D721Med (cell line): Measurements from ENCODE around the gene PLPP1.
"Not testable (repeated sequence)": the region's sequence is repeated elsewhere in the genome, so short reads cannot be mapped to it uniquely, and the experiment has no call there.

Experiments
- DNase-seq: peaks from one replicate; pipeline ENCODE4 v3.0.0; 2011; ENCODE audit warnings: low spot score; ENCODE audit not compliant: insufficient read length
- FAIRE-seq: peaks from 2 replicates; lab custom pipeline; 2011; peaks lifted over from hg19 to GRCh38; lab: Jason Lieb, UNC
- CTCF ChIP-seq: IDR thresholded peaks from 2 replicates; pipeline ENCODE4 v1.5.1; 2012; ENCODE audit warnings: mild to moderate bottlenecking, control low read depth; ENCODE audit not compliant: insufficient read depth; ENCODE audit errors: missing control alignments

PLPP1 gene

DNA sequence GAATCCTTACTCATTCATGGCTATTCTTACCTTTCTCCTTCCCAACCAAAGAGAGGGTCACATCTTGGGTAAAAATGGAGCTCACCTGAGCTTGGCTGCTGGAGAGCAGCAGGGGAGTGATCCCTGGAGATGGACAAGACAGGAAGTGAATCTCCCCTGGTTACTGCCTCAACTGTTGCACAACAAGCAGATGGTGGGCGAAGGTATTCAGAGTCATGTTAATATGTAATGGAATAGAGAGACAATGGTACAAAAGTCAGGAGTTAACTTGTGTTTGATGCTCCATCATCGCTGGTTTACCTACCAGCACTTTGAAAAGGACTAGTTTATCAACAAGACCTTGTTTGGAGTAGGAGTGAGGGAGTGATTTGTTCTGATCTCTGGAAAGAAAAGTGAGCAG lies 13.0 kb upstream of the PLPP1 start:
- TF ChIP-seq CTCF, result no peak
- DNase-seq (no peak), FAIRE-seq (no peak)

DNA sequence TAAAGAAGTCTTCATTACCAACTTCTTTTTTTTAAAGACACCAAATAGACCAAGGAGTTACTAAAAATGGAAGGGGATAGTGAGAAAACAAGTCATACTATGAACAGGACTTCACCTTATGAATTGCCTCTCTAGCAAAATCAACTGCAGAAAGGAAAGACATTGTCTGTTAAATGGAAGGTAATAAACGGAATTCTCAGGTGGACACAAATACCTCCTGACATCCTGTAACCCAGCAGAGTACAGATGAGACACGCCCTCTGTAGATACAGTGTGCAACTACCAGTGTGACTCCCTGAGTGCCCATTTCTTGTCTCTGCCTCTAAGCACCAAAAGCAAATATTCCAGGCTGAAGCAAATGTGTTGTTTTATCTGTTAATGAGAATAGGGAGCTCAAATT lies 12.2 kb upstream of the PLPP1 start:
- FAIRE-seq (no peak), DNase-seq (no peak)
- TF ChIP-seq CTCF, result no peak

DNA sequence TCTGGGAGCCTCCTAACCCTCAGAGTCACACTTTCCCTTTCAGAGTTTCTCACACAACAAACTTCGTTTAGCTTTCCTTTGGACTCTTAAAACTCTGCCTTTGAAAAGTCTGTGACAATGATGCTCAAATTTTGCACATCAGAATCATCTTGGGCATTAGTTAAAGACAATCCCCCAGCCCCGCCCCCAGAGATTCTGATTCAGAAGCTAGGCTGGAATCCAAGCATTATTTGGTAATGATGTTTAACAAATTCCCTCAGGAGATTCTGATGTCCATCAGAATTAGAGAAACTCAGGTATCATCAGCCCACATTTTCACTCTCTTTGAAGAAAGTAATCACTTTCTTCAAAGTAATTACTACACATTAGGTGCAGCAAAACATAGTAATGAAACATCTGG lies 9.6 kb upstream of the PLPP1 start:
- no peak for DNase-seq
- no peak for TF ChIP-seq CTCF
- FAIRE-seq, result no peak

GRCh38 chr5:55541056-55541635 lies 6.4 kb upstream of the PLPP1 start:
- DNase-seq (no peak), FAIRE-seq (no peak)
- no peak for TF ChIP-seq CTCF

DNA sequence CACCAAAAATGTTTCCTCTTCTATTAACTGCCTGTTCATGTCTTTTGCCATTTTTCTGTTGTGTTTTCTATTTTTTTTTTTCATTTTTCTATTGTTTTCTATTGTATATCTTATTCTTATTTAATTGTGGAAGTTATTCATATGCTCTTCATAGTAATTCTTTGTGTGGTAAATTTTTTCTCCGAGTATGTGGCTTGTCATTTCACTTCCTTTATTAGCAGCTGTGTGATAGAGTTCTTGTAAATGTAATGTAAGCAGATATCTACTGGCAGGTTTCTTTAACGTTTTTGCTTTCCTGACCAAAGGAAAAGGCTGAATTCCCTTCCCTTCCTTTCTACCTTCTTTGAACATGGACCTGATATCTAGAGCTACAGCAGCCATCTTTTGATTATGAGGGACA lies 5.8 kb upstream of the PLPP1 start:
- DNase-seq, result no peak
- FAIRE-seq, result no peak
- no peak for TF ChIP-seq CTCF

DNA sequence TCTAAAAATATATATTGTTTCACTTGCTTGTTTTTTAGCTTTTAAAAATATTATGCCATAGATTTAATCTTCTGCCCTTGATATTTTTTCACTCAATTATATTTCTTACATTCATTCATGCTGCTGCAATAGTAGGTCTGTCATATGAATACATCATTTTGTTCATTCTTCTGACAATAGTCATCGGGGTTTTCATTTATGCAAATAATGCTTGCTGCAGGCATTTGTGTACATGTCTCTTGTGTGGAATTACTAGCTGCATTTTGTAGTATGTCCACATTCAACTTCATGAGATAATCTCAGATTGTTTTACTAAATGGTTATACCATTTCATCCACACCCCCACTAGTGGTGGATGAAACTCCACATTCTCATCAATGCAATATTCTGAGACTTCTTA lies 5.3 kb upstream of the PLPP1 start:
- FAIRE-seq, result no peak
- DNase-seq, result no peak
- no peak for TF ChIP-seq CTCF

DNA sequence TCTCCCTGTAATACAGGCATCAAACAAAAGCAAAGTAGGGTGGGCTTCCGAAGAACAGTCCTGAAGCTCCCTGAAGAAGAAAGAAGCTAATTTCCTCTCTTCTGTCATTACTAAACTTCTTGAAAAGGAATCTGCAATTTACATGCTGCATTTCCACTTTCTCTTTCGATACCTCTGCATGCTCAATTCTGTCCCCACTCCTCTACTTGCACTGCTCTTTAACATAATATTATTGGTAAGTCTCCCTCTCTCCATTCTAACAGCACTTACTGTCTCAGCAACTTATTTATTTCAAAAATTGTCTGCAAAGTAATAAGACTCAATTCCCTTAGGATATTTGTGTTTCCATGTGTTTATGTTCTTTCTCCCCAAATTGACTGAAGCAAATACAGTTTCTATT lies 3.9 kb upstream of the PLPP1 start:
- FAIRE-seq (no peak), DNase-seq (no peak)
- TF ChIP-seq CTCF, result no peak

DNA sequence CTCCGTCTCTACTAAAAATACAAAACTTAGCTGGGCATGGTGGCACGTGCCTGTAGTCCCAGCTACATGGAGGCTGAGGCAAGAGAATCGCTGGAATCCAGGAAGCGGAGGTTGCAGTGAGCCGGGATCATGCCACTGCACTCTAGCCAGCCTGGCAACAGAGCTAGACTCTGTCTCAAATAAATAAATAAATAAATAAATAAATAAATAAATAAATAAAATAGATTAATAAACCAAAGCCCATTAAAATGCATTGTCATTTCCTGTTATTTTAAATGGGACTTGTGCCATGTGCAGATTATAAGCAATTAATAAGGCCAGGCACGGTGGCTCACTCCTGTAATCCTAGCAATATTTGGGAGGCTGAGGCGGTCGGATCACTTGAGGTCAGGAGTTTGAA lies 2.6 kb upstream of the PLPP1 start:
- not testable (repeated sequence) for DNase-seq, FAIRE-seq
